NCI-H1694 treated with DMSO at 0.1 percent for 48 hours (cell line): ENCODE measurements around the gene THADA.
"Not testable (repeated sequence)": the region's sequence is repeated elsewhere in the genome, so short reads cannot be mapped to it uniquely, and the experiment has no call there.

Source experiments
- DNase-seq: peaks from one replicate; lab custom pipeline; 2025; lab: John Stamatoyannopoulos, UW

THADA gene

GRCh38 chr2:43414586-43415135 is 181.2 kb downstream of the THADA start:
- DNase-seq: no peak

- no peak for DNase-seq
Observed at GRCh38 chr2:43414033-43414432, 181.8 kb downstream of the THADA start.

GRCh38 chr2:43412114-43412753 is 183.6 kb downstream of the THADA start:
- DNase-seq: no peak

GRCh38 chr2:43410055-43410604 is 185.7 kb downstream of the THADA start:
- DNase-seq: no peak

GRCh38 chr2:43408407-43409160 is 187.3 kb downstream of the THADA start:
- no peak for DNase-seq

- no peak for DNase-seq
Observed at GRCh38 chr2:43407935-43408334, 187.9 kb downstream of the THADA start.

GRCh38 chr2:43406651-43407279 is 189.1 kb downstream of the THADA start:
- DNase-seq: no peak

GRCh38 chr2:43405829-43406228 is 190.0 kb downstream of the THADA start:
- DNase-seq: no peak

- DNase-seq: no peak
Observed at GRCh38 chr2:43402452-43402937, 193.3 kb downstream of the THADA start.

- DNase-seq: no peak
Observed at GRCh38 chr2:43402002-43402401, 193.8 kb downstream of the THADA start.

- no peak for DNase-seq
Observed at GRCh38 chr2:43400508-43400907, 195.3 kb downstream of the THADA start.

- DNase-seq: no peak
Observed at GRCh38 chr2:43399515-43400264, 196.1 kb downstream of the THADA start.

GRCh38 chr2:43399098-43399497 is 196.7 kb downstream of the THADA start:
- no peak for DNase-seq

- no peak for DNase-seq
Observed at GRCh38 chr2:43397821-43398220, 198.0 kb downstream of the THADA start.

GRCh38 chr2:43397411-43397810 is 198.4 kb downstream of the THADA start:
- no peak for DNase-seq

- not testable (repeated sequence) for DNase-seq
Observed at GRCh38 chr2:43396344-43396743, 199.5 kb downstream of the THADA start.

GRCh38 chr2:43393918-43394317 is 201.9 kb downstream of the THADA start:
- DNase-seq: no peak

- DNase-seq: no peak
Observed at GRCh38 chr2:43391878-43392215, 204.0 kb downstream of the THADA start.

- DNase-seq: no peak
Observed at GRCh38 chr2:43391201-43391877, 204.5 kb downstream of the THADA start.

- no peak for DNase-seq
Observed at GRCh38 chr2:43389581-43390466, 206.0 kb downstream of the THADA start.
